Measurements from ENCODE around the gene EIF4EBP2.
A peak's percentile ranks its signal among the peaks of the same experiment; 100 is the strongest.

EIF4EBP2 gene

DNA sequence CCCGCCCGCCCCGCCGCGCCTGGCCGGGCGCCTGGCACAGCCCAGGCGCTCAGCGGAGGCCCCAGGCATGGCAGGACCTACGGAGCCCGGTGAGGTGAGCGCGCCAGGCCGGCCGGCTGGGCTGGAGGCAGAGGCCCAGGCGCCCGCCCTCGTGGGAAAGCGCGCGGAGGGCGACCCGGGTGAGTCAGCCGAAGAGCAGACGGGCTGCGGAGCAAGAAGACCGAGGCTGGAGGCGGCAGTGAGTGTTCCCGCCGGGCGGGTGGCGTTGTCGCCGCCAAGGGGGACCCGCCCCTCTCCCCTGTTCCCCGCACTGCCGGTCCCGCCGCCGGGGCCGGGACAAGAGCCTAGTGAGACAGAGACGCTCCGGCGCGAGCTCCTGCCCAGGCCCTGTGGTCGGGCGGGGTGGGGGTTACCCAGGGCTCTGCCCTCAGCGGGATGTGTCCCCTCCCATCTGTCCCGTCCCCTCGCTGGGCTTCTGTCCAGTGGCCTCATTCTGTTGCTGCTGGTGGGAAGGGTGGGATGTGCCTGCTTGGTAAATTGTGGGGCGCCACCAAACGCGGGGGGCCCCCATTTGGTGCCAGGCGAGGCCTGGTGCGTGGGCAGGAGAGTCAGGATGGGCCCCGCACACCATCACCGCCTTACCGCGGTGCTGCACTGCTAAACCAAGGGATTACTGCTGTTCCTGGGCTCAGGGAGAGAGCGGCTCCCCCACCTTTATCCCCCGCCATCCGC lies 54.5 kb downstream of the EIF4EBP2 start:
- H3K27me3 ChIP-seq (ENCODE audit: control insufficient read depth, insufficient read depth, low read length): peaks cover 40% of the 10 kb centered on the region
- H3K4me3 ChIP-seq (ENCODE audit: low read depth, low read length): peak overlapping the region; percentile 61
- peaks cover 11% of the 10 kb centered on the region for H3K4me1 ChIP-seq (ENCODE audit: control insufficient read depth, insufficient read depth, low read length)
- no peaks in the 10 kb centered on the region for H3K9me3 ChIP-seq (ENCODE audit: control insufficient read depth, insufficient read depth, low read length)
- H3K9ac ChIP-seq (ENCODE audit: low read depth, low read length): no peak overlapping the region
- no peaks in the 10 kb centered on the region for H3K36me3 ChIP-seq (ENCODE audit: control insufficient read depth, insufficient read depth, low read length)

DNA sequence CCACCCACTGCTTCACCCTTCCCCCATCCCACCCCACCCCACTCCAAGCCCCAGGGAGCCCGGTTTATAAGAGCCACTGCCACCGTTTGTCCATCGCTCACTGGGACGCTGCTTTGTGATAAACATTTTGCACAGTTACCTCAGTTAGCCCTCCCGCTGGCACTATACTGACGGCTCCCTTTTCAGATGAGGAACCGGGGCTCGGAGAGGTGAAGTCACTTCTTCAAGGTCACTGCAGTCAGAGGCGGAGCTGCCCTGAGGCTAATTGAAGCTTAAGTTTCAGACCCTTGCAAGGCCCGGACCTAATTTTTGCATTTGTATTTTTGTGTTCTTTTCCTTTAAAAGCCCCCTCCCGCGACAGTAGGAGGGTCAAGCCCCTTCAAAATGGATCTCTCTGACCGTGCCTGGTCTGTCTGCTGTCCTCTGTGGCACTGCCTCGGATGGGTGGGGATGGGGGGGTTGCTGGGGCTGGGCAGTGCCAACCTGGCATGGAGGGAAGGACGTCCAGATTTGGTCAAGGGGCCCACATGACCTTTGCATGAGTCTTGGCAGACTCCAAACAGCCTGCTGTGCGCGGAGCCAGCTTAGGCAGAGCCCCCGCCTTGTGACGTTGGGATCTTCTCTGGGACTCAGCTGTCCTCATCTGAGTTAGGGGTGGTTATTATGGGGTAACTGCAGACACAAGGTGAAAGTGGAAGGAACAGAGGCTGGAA lies 55.3 kb downstream of the EIF4EBP2 start:
- Histone ChIP-seq H3K9me3 (ENCODE audit: control insufficient read depth, insufficient read depth, low read length) (no peaks in the 10 kb centered on the region), H3K36me3 (ENCODE audit: control insufficient read depth, insufficient read depth, low read length) (no peaks in the 10 kb centered on the region), H3K4me1 (ENCODE audit: control insufficient read depth, insufficient read depth, low read length) (peaks cover 11% of the 10 kb centered on the region), H3K4me3 (ENCODE audit: low read depth, low read length) (peak overlapping the region; percentile 61), H3K9ac (ENCODE audit: low read depth, low read length) (no peak overlapping the region), H3K27me3 (ENCODE audit: control insufficient read depth, insufficient read depth, low read length) (peaks cover 40% of the 10 kb centered on the region)

DNA sequence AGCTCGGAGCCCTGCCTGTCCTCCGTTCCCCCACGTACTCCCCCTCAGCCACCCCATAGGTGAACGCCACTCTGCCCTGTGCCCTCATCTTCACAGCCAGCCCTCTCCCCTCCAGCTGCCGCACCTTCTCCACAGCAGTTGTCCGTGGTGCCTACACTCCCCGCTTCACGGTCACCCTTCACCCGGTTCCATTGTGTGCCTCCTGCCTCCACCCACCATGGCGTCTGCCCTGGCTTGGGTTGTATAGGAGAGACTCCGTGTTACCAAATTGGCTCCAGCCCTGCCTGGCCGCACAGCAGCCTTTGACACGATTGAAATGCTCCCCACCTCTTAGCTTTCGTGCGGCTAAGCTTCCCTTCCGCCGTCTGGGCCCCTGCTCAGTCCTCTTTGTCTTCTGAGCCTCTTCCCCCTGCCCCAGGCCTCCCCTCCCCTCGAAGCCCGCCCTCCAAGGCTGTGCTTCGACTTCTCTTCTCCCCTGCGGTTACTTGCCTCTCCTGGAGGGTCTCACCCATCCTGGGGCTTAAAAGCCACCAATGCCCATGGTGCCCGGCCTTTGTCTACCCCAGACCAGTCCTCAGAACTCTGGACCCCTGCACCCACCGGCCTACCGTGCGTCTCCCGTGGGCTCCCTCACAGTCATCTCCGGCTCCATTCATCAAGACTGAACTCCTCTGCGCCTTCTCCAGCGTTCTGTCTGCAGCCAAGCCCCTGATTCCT lies 56.0 kb downstream of the EIF4EBP2 start:
- H3K27me3 ChIP-seq (ENCODE audit: control insufficient read depth, insufficient read depth, low read length): peaks cover 40% of the 10 kb centered on the region
- H3K9ac ChIP-seq (ENCODE audit: low read depth, low read length): no peak overlapping the region
- no peaks in the 10 kb centered on the region for H3K36me3 ChIP-seq (ENCODE audit: control insufficient read depth, insufficient read depth, low read length)
- H3K9me3 ChIP-seq (ENCODE audit: control insufficient read depth, insufficient read depth, low read length): no peaks in the 10 kb centered on the region
- peaks cover 11% of the 10 kb centered on the region for H3K4me1 ChIP-seq (ENCODE audit: control insufficient read depth, insufficient read depth, low read length)
- peak overlapping the region; percentile 61 for H3K4me3 ChIP-seq (ENCODE audit: low read depth, low read length)

DNA sequence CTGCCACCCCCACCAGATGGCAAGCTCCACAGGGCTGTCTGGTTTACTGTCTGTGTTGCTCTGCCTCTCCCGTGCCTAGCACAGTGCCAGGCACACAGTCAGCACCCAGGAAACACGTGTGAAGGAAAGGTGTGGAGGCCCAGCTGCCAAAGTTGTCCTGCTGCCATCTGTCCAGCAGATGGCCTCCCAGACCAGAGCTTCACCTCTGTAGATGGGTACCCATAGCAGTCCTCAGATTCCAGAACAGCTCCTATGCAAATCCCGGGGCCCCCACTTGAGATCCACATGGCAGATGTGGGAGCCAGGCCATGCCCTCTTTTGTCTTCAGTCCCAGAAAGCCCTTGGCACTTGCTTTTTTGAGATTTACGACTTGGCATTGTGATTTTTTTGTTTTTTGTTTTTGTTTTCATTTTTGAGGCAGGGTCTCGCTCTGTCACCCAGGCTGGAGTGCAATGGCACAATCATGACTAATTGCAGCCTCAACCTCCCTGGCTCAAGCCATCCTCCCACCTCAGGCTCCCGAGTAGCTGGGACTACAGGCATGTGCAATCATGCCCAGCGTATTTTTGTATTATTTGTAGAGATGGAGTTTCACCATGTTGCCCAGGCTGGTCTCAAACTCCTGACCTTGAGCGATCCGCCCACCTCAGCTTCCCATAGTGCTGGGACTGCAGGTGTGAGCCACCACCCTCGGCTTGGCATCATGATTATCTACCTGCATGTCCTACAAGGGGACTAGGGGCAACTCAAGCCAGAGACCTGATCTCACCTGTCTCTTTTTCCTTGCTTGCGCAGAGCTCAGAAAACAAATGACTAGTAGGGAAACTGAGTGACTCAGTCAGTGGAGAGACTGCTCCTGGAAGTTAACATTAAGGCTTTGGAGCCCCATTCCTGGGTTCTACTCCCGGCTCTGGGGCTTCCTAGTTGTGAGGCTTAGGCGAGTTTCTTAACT lies 57.7 kb downstream of the EIF4EBP2 start:
- peaks cover 5% of the 10 kb centered on the region for H3K4me1 ChIP-seq (ENCODE audit: control insufficient read depth, insufficient read depth, low read length)
- H3K36me3 ChIP-seq (ENCODE audit: control insufficient read depth, insufficient read depth, low read length): no peaks in the 10 kb centered on the region
- H3K9ac ChIP-seq (ENCODE audit: low read depth, low read length): no peak overlapping the region
- peaks cover 29% of the 10 kb centered on the region for H3K27me3 ChIP-seq (ENCODE audit: control insufficient read depth, insufficient read depth, low read length)
- H3K9me3 ChIP-seq (ENCODE audit: control insufficient read depth, insufficient read depth, low read length): no peaks in the 10 kb centered on the region
- no peak overlapping the region for H3K4me3 ChIP-seq (ENCODE audit: low read depth, low read length)

DNA sequence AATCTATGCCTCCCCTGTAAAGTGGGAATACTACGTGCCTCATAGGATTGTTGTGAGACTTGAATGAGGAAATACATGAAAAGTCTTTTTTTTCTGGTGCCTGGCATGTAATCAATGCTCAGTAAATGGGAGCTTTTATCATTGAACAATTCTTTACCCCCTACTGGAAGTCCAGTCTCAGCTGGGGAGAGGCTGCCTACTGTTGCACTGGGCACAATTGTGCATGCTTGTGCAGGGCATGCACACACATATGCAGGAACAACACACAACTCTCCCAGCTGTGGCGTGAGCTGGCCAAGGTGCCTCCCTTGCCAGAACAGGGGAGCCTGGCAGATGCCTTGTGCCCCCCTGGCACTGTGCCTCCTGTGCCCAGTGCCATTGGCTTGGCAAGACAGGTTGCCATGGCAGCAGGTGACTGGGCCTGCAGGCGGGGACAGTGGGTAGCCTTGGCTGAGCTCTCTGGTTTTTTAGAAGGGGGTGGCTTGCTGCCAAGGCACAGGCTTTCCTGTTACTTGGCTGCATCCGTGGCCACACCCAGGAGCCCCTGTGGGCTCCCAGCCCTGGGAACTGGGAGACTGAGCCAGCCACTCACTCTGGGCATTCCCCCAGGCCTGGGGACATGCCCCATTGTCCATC lies 58.5 kb downstream of the EIF4EBP2 start:
- Histone ChIP-seq H3K4me3 (ENCODE audit: low read depth, low read length) (no peak overlapping the region), H3K27me3 (ENCODE audit: control insufficient read depth, insufficient read depth, low read length) (peaks cover 23% of the 10 kb centered on the region), H3K9me3 (ENCODE audit: control insufficient read depth, insufficient read depth, low read length) (no peaks in the 10 kb centered on the region), H3K4me1 (ENCODE audit: control insufficient read depth, insufficient read depth, low read length) (peaks cover 5% of the 10 kb centered on the region), H3K36me3 (ENCODE audit: control insufficient read depth, insufficient read depth, low read length) (no peaks in the 10 kb centered on the region), H3K9ac (ENCODE audit: low read depth, low read length) (no peak overlapping the region)

DNA sequence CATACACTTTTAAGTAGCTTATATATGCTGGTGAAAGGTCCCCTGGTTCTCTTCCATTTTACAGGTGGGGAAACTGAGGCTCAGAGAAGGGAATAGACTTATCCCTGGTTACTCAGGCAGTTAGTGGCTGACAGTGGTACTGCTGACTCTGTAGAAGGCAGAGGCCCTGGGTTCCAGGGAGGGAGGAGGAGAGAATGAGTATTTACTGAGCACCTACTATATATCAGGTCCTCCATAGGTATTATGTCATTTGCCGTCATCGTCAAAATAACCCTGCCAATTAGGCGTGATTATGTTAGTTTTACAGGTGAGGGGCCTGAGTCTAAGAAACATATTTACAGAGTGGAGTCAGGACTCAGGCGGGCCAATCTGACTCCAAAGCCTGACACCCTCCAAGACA lies 61.3 kb downstream of the EIF4EBP2 start:
- no peak overlapping the region for H3K9ac ChIP-seq (ENCODE audit: low read depth, low read length)
- no peaks in the 10 kb centered on the region for H3K4me1 ChIP-seq (ENCODE audit: control insufficient read depth, insufficient read depth, low read length)
- no peak overlapping the region for H3K4me3 ChIP-seq (ENCODE audit: low read depth, low read length)

DNA sequence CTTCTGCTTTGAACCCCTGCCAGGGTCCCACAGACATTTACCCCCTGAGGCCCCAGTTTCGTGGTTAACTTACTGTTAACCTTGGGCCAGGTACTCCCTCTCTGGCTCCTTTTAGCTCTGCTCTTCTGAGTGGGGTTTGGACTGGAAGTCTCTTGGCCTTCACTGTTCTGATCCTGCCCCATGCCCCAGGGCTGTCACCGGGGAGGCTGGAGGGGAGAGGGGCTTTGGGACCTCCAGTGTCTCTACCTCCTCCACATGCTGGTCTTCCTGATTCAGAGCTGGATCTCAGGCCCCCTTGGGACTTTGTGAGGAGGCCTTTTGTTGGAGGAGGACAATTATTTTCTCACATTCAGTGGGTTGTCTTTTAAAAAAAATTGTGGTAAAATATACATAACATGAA lies 61.9 kb downstream of the EIF4EBP2 start:
- peaks cover 4% of the 10 kb centered on the region for H3K27me3 ChIP-seq (ENCODE audit: control insufficient read depth, insufficient read depth, low read length)
- H3K9me3 ChIP-seq (ENCODE audit: control insufficient read depth, insufficient read depth, low read length): no peaks in the 10 kb centered on the region
- H3K36me3 ChIP-seq (ENCODE audit: control insufficient read depth, insufficient read depth, low read length): no peaks in the 10 kb centered on the region
- H3K4me1 ChIP-seq (ENCODE audit: control insufficient read depth, insufficient read depth, low read length): no peaks in the 10 kb centered on the region
- no peak overlapping the region for H3K9ac ChIP-seq (ENCODE audit: low read depth, low read length)
- no peak overlapping the region for H3K4me3 ChIP-seq (ENCODE audit: low read depth, low read length)

More for the DNA sequence above, 61.3 kb downstream of the EIF4EBP2 start:
- no peaks in the 10 kb centered on the region for H3K36me3 ChIP-seq (ENCODE audit: control insufficient read depth, insufficient read depth, low read length)
- no peaks in the 10 kb centered on the region for H3K9me3 ChIP-seq (ENCODE audit: control insufficient read depth, insufficient read depth, low read length)
- H3K27me3 ChIP-seq (ENCODE audit: control insufficient read depth, insufficient read depth, low read length): peaks cover 6% of the 10 kb centered on the region

DNA sequence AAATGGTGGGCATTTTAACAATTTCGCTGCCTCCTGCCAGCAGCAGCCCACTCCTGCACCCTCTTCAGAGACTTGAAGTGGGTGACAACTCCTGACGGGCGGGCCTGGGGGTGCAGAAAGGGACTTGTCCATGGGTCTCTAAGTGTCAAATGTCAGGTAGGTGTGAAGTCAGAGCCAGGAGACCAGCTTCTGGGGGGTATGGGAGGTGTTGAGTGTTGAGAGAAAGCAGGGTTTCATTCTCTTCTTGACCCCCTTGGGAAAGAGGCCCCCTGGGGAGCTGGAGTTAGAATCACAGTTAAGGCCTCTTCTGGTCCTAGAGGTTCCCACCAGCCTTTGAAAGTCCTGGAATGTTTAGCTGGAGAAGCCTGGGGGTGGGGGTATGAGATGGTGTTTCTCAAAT lies 63.0 kb downstream of the EIF4EBP2 start:
- no peak overlapping the region for H3K9ac ChIP-seq (ENCODE audit: low read depth, low read length)
- H3K9me3 ChIP-seq (ENCODE audit: control insufficient read depth, insufficient read depth, low read length): no peaks in the 10 kb centered on the region
- H3K4me3 ChIP-seq (ENCODE audit: low read depth, low read length): no peak overlapping the region
- H3K27me3 ChIP-seq (ENCODE audit: control insufficient read depth, insufficient read depth, low read length): no peaks in the 10 kb centered on the region
- H3K36me3 ChIP-seq (ENCODE audit: control insufficient read depth, insufficient read depth, low read length): no peaks in the 10 kb centered on the region
- H3K4me1 ChIP-seq (ENCODE audit: control insufficient read depth, insufficient read depth, low read length): no peaks in the 10 kb centered on the region

DNA sequence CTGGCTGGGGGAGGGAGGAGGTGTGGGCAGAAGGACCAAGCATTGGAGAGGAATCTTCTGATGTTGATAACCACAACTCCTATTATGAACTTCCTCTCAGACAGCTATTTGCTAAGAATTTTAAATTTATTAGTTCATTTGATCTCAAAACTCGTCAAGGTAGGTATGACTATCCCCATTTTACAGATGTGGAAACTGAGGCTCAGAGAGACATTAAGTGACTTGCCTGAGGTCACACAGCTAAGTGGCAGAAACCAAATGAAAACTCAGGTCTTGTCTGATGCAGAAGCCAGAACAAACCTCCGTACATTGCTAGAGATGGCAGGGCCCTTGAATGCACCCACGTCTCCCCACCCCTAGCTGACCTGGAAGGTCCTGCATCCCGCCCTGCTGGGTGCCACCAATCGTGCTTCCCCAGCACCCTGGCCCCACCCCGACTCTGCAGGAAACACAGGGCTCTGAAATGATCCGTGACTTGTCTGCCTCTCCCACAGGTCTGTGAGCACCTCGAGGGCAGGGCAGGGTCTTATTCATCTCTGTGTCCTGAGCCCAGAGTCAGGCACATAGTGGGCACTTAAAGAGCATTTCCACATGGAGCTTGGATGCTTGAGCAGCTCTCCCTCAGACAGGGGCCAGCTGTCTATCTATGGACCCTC lies 69.0 kb downstream of the EIF4EBP2 start:
- Histone ChIP-seq H3K9ac (ENCODE audit: low read depth, low read length) (no peak overlapping the region), H3K4me1 (ENCODE audit: control insufficient read depth, insufficient read depth, low read length) (no peaks in the 10 kb centered on the region), H3K4me3 (ENCODE audit: low read depth, low read length) (no peak overlapping the region), H3K27me3 (ENCODE audit: control insufficient read depth, insufficient read depth, low read length) (no peaks in the 10 kb centered on the region), H3K9me3 (ENCODE audit: control insufficient read depth, insufficient read depth, low read length) (no peaks in the 10 kb centered on the region), H3K36me3 (ENCODE audit: control insufficient read depth, insufficient read depth, low read length) (no peaks in the 10 kb centered on the region)

DNA sequence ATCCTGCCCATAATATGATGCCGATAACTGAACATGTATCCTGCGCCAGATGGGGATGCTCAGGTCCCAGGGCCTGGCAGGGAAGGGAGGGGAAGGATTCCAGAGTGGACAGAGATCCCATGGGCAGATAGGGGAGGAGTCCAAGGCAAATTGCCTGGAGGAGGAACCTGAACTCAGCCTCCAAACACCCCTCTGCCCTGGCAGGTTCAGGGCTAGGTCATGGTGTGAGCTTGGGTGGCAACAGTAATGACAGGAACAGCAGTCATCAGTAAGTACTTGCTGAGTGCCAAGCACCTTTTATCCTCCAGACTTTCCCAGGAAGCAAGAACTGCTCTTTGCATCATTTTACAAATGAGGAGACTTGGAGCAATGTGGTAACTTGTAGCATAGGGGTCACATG lies 70.8 kb downstream of the EIF4EBP2 start:
- no peaks in the 10 kb centered on the region for H3K9me3 ChIP-seq (ENCODE audit: control insufficient read depth, insufficient read depth, low read length)

More for the DNA sequence above, 70.8 kb downstream of the EIF4EBP2 start:
- H3K4me1 ChIP-seq (ENCODE audit: control insufficient read depth, insufficient read depth, low read length): peaks cover 2% of the 10 kb centered on the region
- no peaks in the 10 kb centered on the region for H3K36me3 ChIP-seq (ENCODE audit: control insufficient read depth, insufficient read depth, low read length)
- H3K4me3 ChIP-seq (ENCODE audit: low read depth, low read length): no peak overlapping the region
- no peaks in the 10 kb centered on the region for H3K27me3 ChIP-seq (ENCODE audit: control insufficient read depth, insufficient read depth, low read length)
- H3K9ac ChIP-seq (ENCODE audit: low read depth, low read length): peak overlapping the region; percentile 62

All from iPS-15b (cell line).